ENCODE data around the gene ZNF622. TPM values are rescaled to one million over a fixed set of nuclear protein-coding genes. Genes with fewer than 3 reads are reported as not detected.

Gene ZNF622
- total and polyA plus RNA-seq, 10 of the 15 experiments (the other 5 are each of a cell fraction or from before 2014, with no cell fraction given): 9.0 to 60.3 (median 31.0) TPM

GRCh38 chr5:16510098-16510497 is 44.5 kb upstream of the ZNF622 start:
- no peak for ATAC-seq

More at GRCh38 chr5:16510098-16510497, 44.5 kb upstream of the ZNF622 start:
- no TSS peak for BruUV-seq (replicated peaks)
- CTCF ChIA-PET: no interaction called here
- no peak overlapping the region for H3K4me3 ChIP-seq
- no peaks in the 10 kb centered on the region for H3K9me3 ChIP-seq (replicated peaks; ENCODE audit: control insufficient read depth, insufficient read depth, low read length)
- H3K27ac ChIP-seq (ENCODE audit: control insufficient read depth, insufficient read depth): no peak overlapping the region
- 54% methylated on average over 3 of the region's 3 CpGs for WGBS (ENCODE audit: insufficient coverage, insufficient replicate concordance, low lambda C conversion rate, missing lambda C conversion rate)
- RAD21 ChIA-PET (ENCODE audit: unreplicated experiment): no interaction called here
- FAIRE-seq (no peak), DNase-seq (ENCODE audit: low read depth, low spot score) (no peak)
- POLR2A ChIA-PET: no interaction called here
- H3K27me3 ChIP-seq (replicated peaks in 1 of 2; ENCODE audit: control insufficient read depth in 2 of 2, insufficient read depth in 2 of 2, low read length in 1 of 2): no peaks in the 10 kb centered on the region
- SMC1A ChIA-PET (ENCODE audit: uncharacterized antibody, unreplicated experiment): interaction anchor here (0.6 kb wide), 1 partner anchor 67 kb away, joined by 3 read pairs; no protein-coding TSS in a partner anchor
- no peak overlapping the region for H3K4me2 ChIP-seq (ENCODE audit: control insufficient read depth, insufficient read depth)
- intact Hi-C loops (cut with micrococcal nuclease; ENCODE audit: unreplicated experiment): no loop called here
- H3K36me3 ChIP-seq (ENCODE audit: control insufficient read depth in 2 of 2, insufficient read depth in 2 of 2, low read length in 1 of 2): no peaks in the 10 kb centered on the region
- no peaks in the 10 kb centered on the region for H3K79me2 ChIP-seq (ENCODE audit: control insufficient read depth, insufficient read depth, low read length)
- H4K20me1 ChIP-seq (ENCODE audit: control insufficient read depth, insufficient read depth): no peaks in the 10 kb centered on the region
- H3K4me1 ChIP-seq (ENCODE audit: control insufficient read depth, insufficient read depth, low read length): no peaks in the 10 kb centered on the region
- no peak overlapping the region for H3K9ac ChIP-seq (ENCODE audit: control insufficient read depth, insufficient read depth, low read length)
- no peak for TF ChIP-seq RAD21 (IDR thresholded peaks at IDR 0.05; ENCODE audit: insufficient read depth, low read depth, low read length)
- TF ChIP-seq ETV6 (conservative IDR thresholded peaks at IDR 0.05 in 1 of 2, IDR thresholded peaks at IDR 0.05 in 1 of 2; ENCODE audit: borderline replicate concordance in 1 of 2, low read depth in 1 of 2): no peak
- TF ChIP-seq SMARCA5 (IDR thresholded peaks at IDR 0.05): no peak
- TF ChIP-seq MEF2B (IDR thresholded peaks at IDR 0.05; ENCODE audit: partially characterized antibody, poor library complexity, severe bottlenecking): no peak
- no peak for TF ChIP-seq ELK1 (IDR thresholded peaks at IDR 0.05; ENCODE audit: low read depth, low read length)
- TF ChIP-seq CTCF (IDR thresholded peaks at IDR 0.05 in 2 of 3, conservative IDR thresholded peaks at IDR 0.05 in 1 of 3; ENCODE audit: control insufficient read depth in 2 of 3, extremely low read depth in 1 of 3, insufficient read depth in 1 of 3, low read depth in 3 of 3, low read length in 3 of 3): no peak
- TF ChIP-seq, protein P1, sequence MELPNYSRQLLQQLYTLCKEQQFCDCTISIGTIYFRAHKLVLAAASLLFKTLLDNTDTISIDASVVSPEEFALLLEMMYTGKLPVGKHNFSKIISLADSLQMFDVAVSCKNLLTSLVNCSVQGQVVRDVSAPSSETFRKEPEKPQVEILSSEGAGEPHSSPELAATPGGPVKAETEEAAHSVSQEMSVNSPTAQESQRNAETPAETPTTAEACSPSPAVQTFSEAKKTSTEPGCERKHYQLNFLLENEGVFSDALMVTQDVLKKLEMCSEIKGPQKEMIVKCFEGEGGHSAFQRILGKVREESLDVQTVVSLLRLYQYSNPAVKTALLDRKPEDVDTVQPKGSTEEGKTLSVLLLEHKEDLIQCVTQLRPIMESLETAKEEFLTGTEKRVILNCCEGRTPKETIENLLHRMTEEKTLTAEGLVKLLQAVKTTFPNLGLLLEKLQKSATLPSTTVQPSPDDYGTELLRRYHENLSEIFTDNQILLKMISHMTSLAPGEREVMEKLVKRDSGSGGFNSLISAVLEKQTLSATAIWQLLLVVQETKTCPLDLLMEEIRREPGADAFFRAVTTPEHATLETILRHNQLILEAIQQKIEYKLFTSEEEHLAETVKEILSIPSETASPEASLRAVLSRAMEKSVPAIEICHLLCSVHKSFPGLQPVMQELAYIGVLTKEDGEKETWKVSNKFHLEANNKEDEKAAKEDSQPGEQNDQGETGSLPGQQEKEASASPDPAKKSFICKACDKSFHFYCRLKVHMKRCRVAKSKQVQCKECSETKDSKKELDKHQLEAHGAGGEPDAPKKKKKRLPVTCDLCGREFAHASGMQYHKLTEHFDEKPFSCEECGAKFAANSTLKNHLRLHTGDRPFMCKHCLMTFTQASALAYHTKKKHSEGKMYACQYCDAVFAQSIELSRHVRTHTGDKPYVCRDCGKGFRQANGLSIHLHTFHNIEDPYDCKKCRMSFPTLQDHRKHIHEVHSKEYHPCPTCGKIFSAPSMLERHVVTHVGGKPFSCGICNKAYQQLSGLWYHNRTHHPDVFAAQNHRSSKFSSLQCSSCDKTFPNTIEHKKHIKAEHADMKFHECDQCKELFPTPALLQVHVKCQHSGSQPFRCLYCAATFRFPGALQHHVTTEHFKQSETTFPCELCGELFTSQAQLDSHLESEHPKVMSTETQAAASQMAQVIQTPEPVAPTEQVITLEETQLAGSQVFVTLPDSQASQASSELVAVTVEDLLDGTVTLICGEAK (IDR thresholded peaks at IDR 0.05; ENCODE audit: borderline replicate concordance): no peak
- TF ChIP-seq ZSCAN29 (IDR thresholded peaks at IDR 0.05): no peak
- no peak for TF ChIP-seq WRNIP1 (IDR thresholded peaks at IDR 0.05; ENCODE audit: borderline replicate concordance, low read depth, low read length)
- TF ChIP-seq, protein P2, sequence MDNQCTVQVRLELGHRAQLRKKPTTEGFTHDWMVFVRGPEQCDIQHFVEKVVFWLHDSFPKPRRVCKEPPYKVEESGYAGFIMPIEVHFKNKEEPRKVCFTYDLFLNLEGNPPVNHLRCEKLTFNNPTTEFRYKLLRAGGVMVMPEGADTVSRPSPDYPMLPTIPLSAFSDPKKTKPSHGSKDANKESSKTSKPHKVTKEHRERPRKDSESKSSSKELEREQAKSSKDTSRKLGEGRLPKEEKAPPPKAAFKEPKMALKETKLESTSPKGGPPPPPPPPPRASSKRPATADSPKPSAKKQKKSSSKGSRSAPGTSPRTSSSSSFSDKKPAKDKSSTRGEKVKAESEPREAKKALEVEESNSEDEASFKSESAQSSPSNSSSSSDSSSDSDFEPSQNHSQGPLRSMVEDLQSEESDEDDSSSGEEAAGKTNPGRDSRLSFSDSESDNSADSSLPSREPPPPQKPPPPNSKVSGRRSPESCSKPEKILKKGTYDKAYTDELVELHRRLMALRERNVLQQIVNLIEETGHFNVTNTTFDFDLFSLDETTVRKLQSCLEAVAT (IDR thresholded peaks at IDR 0.05): no peak
- TF ChIP-seq ZZZ3 (IDR thresholded peaks at IDR 0.05; ENCODE audit: control insufficient read depth, insufficient read length, low read depth): no peak
- no peak for TF ChIP-seq ZNF24 (IDR thresholded peaks at IDR 0.05)
- TF ChIP-seq TARDBP (IDR thresholded peaks at IDR 0.05; ENCODE audit: borderline replicate concordance): no peak
- in situ Hi-C loops (cut with MboI): no loop called here
- no peak overlapping the region for H2AFZ ChIP-seq (ENCODE audit: control insufficient read depth, low read depth, low read length)

Measured in GM12878 (cell line).